Activated T-helper 9 cell treated with anti-CD3 and anti-CD28 coated beads, Interleukin-2, amount 50 U/mL, for 16 hours (primary cell): ENCODE data around the gene KCNH2.

Source experiments
- DNase-seq: peaks from one replicate; pipeline ENCODE4 v3.0.0-alpha.2; 2020; ENCODE audit warnings: low read depth

KCNH2 gene

DNA sequence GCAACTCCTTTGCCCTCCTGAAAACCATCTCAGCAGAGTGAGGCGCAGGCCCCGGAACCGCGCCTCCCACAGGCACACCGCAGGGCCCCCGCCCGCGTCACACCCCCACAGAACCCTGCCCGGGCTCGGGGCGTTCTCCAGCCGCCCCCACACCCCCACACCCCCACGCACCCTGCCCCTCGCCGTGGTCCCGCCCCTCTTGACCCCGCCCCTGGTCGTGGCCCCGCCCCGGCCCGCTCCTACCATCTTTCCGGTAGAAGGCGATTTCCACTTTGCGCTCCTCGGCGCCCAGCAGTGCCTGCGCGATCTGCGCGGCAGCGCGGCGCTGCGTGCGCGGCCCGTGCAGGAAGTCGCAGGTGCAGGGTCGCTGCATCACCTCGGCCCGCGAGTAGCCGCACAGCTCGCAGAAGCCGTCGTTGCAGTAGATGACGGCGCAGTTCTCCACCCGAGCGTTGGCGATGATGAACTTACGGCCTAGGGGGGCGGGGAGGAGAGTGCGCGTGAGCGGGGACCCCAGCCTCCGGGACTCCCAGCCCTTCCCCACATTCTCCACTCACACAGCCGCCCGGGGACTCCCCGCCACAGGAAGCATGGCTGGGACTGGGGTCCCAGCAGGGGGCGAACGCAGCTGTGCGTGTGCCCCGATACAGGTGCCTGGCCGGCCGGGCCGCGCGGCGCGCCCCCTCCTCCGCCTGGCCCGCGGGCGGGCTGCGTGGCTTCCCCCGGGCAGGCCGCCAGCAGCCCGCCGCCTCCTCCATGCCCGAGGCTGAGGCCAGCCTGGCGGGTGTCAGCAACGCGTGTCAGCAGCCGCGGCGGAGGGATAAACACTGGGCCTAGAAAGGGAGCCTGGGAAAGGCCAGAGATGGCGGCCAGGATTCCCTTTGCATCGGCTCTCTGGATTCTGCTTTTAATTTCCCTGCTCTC, 3.4 kb downstream of the KCNH2 start:
- DNase-seq: peak; percentile 70

GRCh38 chr7:150973571-150974451, 4.3 kb downstream of the KCNH2 start:
- no peak for DNase-seq

- no peak for DNase-seq
Observed at GRCh38 chr7:150972741-150973140, 5.4 kb downstream of the KCNH2 start.

GRCh38 chr7:150972023-150972468, 6.1 kb downstream of the KCNH2 start:
- no peak for DNase-seq

- no peak for DNase-seq
Observed at GRCh38 chr7:150971242-150972022, 6.7 kb downstream of the KCNH2 start.

DNA sequence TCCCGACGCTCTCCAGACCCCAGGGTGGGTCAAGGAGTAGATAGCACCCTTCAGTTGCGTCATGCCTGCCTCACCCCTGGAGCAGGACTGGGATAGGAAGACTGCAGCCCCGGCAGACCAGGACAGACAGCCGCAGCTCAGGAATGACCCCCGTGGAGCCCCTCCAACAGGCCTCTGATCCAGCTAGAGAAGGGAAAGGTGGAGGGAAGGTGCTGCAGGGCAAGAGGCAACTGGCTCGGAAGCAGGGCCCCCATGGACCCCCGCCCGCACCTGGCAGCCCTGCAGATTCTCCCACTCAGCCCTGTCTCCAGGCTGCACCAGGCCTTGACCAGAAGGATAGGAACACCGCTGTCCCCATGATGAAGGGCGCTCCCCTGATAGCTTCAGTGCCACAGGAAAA, 7.7 kb downstream of the KCNH2 start:
- no peak for DNase-seq

DNA sequence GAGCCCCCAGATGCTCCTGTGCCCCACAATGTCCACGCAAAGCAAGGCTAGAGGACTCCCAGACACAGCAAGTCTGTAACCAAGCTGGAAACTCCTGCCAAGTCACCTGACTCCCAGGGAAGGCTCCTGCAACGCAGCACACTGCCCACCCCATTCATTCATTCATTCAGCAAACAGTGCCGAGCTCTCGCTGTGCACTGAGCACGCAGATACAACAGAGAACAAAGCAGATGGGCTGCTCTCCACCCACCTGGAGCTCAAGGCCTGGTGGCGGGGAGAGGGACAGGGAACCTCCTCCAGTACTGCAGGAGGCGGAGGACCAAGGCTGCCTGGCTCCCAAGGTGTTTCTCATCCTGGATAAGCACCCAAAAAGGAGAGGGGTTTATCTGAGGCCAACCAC, 8.6 kb downstream of the KCNH2 start:
- DNase-seq: no peak

GRCh38 chr7:150968734-150969372, 9.3 kb downstream of the KCNH2 start:
- no peak for DNase-seq

GRCh38 chr7:150968056-150968733, 9.9 kb downstream of the KCNH2 start:
- DNase-seq: no peak

- DNase-seq: no peak
Observed at GRCh38 chr7:150967349-150967748, 10.8 kb downstream of the KCNH2 start.

DNA sequence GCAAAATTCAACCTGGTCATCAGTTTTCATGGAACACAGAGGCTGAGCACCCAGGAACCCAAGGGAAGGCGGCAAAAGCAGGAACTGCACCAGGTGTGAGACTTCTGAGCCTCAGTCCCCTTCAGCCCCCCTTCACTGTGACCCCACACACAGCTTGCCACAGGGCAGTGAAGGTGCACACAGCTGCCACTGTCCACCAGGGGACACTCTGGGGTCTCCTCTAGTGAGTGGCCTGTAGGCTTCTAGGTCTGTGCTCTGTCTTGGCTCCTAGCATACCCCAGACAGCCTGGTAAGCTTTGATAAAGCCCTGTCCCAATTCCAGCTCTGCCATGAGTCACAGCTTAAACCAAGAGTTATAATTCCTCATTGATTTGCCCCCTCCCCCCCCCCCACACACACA, 12.1 kb downstream of the KCNH2 start:
- no peak for DNase-seq

GRCh38 chr7:150965273-150965830, 12.8 kb downstream of the KCNH2 start:
- no peak for DNase-seq

GRCh38 chr7:150964593-150965111, 13.5 kb downstream of the KCNH2 start:
- no peak for DNase-seq

DNA sequence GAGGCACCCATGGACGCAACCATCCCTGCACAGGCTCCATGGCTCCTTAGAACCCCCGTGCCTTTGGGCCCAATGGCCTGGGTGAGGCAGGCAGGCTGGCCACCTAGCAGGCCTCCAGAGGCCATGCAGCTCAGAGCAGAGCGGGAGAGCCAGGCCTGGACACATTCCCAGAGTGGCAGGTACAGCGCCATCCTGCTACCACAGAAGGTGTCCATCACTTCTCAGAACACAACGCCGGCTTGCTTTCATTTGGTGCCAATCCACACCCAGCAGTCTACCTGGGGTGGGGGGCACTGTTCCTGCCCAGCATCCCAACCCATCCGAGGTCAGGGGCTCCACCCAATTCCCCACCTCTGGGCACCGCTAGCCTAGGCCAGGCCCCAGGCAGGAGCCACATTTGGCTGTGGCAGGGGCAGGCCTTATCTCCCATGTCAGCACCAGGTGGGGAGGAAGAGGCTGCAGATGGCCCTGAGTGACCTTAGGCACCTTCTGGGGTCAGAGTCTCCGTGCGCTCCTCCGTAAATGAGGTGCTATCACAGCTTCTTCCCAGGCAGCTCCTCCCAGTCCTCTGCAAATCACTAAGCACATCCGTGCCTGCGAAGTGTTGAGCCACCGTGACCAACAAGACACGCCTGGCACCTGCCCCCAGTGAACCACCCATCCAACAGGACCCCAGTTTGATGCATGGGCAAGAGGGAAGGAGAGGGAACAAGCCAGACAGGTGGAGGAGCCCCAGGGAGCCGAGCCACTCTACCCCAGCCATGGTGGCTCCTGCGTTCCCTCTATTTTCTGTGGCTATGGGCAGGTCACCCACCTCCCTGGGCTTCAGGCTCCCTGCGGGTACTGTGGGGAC, 14.2 kb downstream of the KCNH2 start:
- no peak for DNase-seq

DNA sequence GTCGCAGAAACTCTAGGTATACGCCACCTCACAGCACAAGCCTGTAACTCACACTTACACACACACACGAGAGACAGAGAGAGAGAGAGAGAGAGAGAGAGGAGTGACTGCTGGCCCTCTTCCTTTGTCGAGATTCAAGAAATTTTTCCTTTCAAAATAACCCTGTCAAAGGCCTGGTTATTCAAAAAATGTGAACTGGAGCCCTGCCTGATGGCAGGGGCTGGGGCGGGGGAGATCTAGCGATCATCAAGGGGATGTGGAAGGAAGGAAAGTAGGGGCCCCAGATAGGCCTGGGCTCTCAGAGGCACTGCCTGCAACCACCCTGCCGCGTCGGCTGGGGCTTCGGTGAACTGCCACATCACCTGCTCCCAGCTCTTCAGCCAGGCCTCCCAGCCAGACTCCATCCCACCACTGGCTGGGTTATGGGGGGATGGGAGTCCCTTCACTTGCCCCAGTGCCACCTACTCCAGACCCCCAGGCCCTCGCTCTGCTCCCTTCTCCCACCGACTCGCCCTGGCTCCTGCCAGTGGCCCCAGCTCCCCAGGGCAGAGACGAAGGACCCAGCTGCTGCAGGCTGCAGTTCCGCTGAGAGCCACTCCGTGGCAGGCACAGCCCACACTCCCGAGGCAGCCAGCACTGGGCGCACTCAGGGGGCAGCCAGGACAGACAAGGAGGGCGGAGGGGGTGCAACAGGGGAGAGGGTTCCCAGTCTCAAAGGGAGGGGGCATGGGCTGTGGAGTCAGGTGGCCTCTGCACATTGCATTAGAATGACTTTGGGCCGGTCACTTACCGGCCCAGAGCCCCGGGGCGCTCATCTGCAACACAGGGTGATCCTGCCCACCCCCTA, 15.3 kb downstream of the KCNH2 start:
- DNase-seq: no peak

- no peak for DNase-seq
Observed at GRCh38 chr7:150962290-150962552, 15.9 kb downstream of the KCNH2 start.

GRCh38 chr7:150961510-150962289, 16.4 kb downstream of the KCNH2 start:
- no peak for DNase-seq
